Mesenchymal stem cell (in vitro differentiated cells and primary cell): Measurements from ENCODE around the gene PARD3.

Experiments
- DNase-seq: peaks from one replicate; pipeline ENCODE4 v3.0.0-alpha.2; 2013
- H2AFZ ChIP-seq: one replicate; pipeline ENCODE4 v1.6.1; 2013; ENCODE audit warnings: low read depth, mild to moderate bottlenecking, control low read depth, inconsistent platforms, low read length, moderate library complexity
- H2AK5ac ChIP-seq: 2 replicates; pipeline ENCODE4 v1.6.1; 2013; ENCODE audit warnings: low read length, moderate library complexity, mild to moderate bottlenecking, inconsistent platforms; ENCODE audit not compliant: severe bottlenecking
- H2BK120ac ChIP-seq: one replicate; pipeline ENCODE4 v1.6.1; 2013; ENCODE audit warnings: low read depth, mild to moderate bottlenecking, inconsistent platforms, low read length, moderate library complexity
- H2BK12ac ChIP-seq, 2 experiments: one replicate each; pipeline ENCODE4 v1.6.1; 2013; ENCODE audit warnings: inconsistent platforms in 2 of 2, low read length in 2 of 2, mild to moderate bottlenecking in 2 of 2, moderate library complexity in 2 of 2, control low read depth in 1 of 2
- H2BK15ac ChIP-seq: one replicate; pipeline ENCODE4 v1.6.1; 2013; ENCODE audit warnings: mild to moderate bottlenecking, low read depth, inconsistent platforms; ENCODE audit not compliant: poor library complexity, severe bottlenecking
- H2BK5ac ChIP-seq: 2 replicates; pipeline ENCODE4 v1.6.1; 2013; ENCODE audit warnings: low read depth, mild to moderate bottlenecking, low read length, control low read depth, inconsistent platforms; ENCODE audit not compliant: poor library complexity, severe bottlenecking
- H3K14ac ChIP-seq, 2 experiments: one replicate each; pipeline ENCODE4 v1.6.1; 2013; ENCODE audit warnings: inconsistent platforms in 2 of 2, low read length in 2 of 2, control low read depth in 1 of 2, mild to moderate bottlenecking in 1 of 2, moderate library complexity in 1 of 2
- H3K18ac ChIP-seq, 2 experiments: one replicate each; pipeline ENCODE4 v1.6.1; 2013; ENCODE audit warnings: inconsistent platforms in 2 of 2, low read length in 2 of 2, control low read depth in 1 of 2, low read depth in 1 of 2, mild to moderate bottlenecking in 1 of 2
- H3K23ac ChIP-seq, 2 experiments: one replicate each; pipeline ENCODE4 v1.6.1; 2013; ENCODE audit warnings: inconsistent platforms in 2 of 2, low read length in 2 of 2, mild to moderate bottlenecking in 2 of 2, moderate library complexity in 2 of 2, control low read depth in 1 of 2
- H3K27ac ChIP-seq: 2 replicates; pipeline ENCODE4 v1.5.1; 2013; ENCODE audit warnings: mild to moderate bottlenecking, moderate library complexity, low read length, control low read depth, inconsistent platforms; ENCODE audit not compliant: poor library complexity, severe bottlenecking
- H3K27me3 ChIP-seq, 2 experiments: 2 replicates each; pipeline versions ENCODE4 v1.6.1 to v1.7.0; 2013; ENCODE audit warnings: low read length in 2 of 2, mild to moderate bottlenecking in 2 of 2, moderate library complexity in 2 of 2, control low read depth in 1 of 2, inconsistent platforms in 1 of 2; ENCODE audit not compliant: control insufficient read depth in 1 of 2, insufficient read depth in 1 of 2
- H3K36me3 ChIP-seq, 2 experiments: 2 replicates each; pipeline versions ENCODE4 v1.6.1 to v1.7.0; 2013; ENCODE audit warnings: low read length in 2 of 2, control low read depth in 1 of 2, inconsistent platforms in 1 of 2, low read depth in 1 of 2, mild to moderate bottlenecking in 1 of 2; ENCODE audit not compliant: insufficient read depth in 2 of 2, control insufficient read depth in 1 of 2
- H3K4ac ChIP-seq, 2 experiments: one replicate each; pipeline ENCODE4 v1.6.1; 2013; ENCODE audit warnings: inconsistent platforms in 2 of 2, low read length in 2 of 2, mild to moderate bottlenecking in 2 of 2, moderate library complexity in 2 of 2, control low read depth in 1 of 2, low read depth in 1 of 2
- H3K4me1 ChIP-seq: 2 replicates; pipeline ENCODE4 v1.6.1; 2013; ENCODE audit warnings: low read depth, low read length, control low read depth; ENCODE audit not compliant: control insufficient read depth, insufficient read depth
- H3K4me2 ChIP-seq: 2 replicates; pipeline ENCODE4 v1.6.1; 2013; ENCODE audit warnings: low read length, mild to moderate bottlenecking, inconsistent platforms; ENCODE audit not compliant: poor library complexity, severe bottlenecking
- H3K4me3 ChIP-seq, 2 experiments: 2 replicates each; pipeline versions ENCODE4 v1.5.1 to v1.7.0; 2013; ENCODE audit warnings: low read length in 2 of 2, mild to moderate bottlenecking in 2 of 2, control low read depth in 1 of 2, low read depth in 1 of 2; ENCODE audit not compliant: insufficient read depth in 1 of 2
- H3K79me1 ChIP-seq: replicated peaks from 2 replicates; pipeline ENCODE4 v1.6.1; 2013; ENCODE audit warnings: mild to moderate bottlenecking, control low read depth, low read length, inconsistent platforms; ENCODE audit not compliant: poor library complexity, severe bottlenecking
- H3K9ac ChIP-seq: 2 replicates; pipeline ENCODE4 v1.7.0; 2013; ENCODE audit warnings: mild to moderate bottlenecking, low read length, moderate library complexity
- H3K9me3 ChIP-seq: 2 replicates; pipeline ENCODE4 v1.7.0; 2013; ENCODE audit warnings: mild to moderate bottlenecking, low read length; ENCODE audit not compliant: control insufficient read depth
- H4K8ac ChIP-seq: one replicate; pipeline ENCODE4 v1.6.1; 2013; ENCODE audit warnings: inconsistent platforms, mild to moderate bottlenecking, low read length, moderate library complexity
- H4K91ac ChIP-seq: one replicate; pipeline ENCODE4 v1.6.1; 2013; ENCODE audit warnings: mild to moderate bottlenecking, low read length, inconsistent platforms
- WGBS: methylation state at CpG from one replicate; pipeline ENCODE4 v1.1.7; 2013; ENCODE audit warnings: mixed read lengths; 5-methylcytosine and 5-hydroxymethylcytosine counted together

Gene PARD3

DNA sequence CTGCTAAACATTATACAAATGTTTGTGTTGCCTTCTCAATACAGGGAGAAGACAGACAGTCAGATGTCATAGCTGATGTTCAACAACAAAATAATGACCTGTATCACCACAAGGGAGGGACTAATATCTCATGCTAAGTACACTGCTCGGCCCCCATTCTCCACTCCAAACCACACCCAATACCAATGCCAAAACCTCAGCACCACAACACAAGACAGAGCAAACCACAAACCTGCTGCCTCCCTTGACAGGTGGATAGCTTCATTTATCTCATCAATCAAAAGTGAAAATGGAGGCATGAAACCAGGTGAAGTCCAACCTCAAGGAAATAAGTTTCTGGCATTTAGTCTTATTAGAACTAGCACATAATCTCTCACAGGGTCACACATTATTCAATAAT is 109.5 kb downstream of the PARD3 start:
- no peak overlapping the region for H2BK15ac ChIP-seq
- no peaks in the 10 kb centered on the region for H3K27me3 ChIP-seq
- H2BK5ac ChIP-seq: no peak overlapping the region
- peak overlapping the region in 1 of 2 experiments; percentile 13 for H3K4ac ChIP-seq
- peaks cover 4% of the 10 kb centered on the region for H3K79me1 ChIP-seq
- H3K23ac ChIP-seq: no peak overlapping the region
- no peak overlapping the region for H3K27ac ChIP-seq
- no peaks in the 10 kb centered on the region for H3K9me3 ChIP-seq
- no peak overlapping the region for H3K18ac ChIP-seq
- no peak for DNase-seq
- H2AK5ac ChIP-seq: no peak overlapping the region
- H3K4me1 ChIP-seq: peaks cover 27% of the 10 kb centered on the region
- peak overlapping the region; percentile 19 for H4K8ac ChIP-seq
- no peak overlapping the region for H2AFZ ChIP-seq
- H2BK120ac ChIP-seq: no peak overlapping the region
- H3K9ac ChIP-seq: no peak overlapping the region
- no peak overlapping the region for H3K4me2 ChIP-seq
- no peak overlapping the region for H2BK12ac ChIP-seq
- no peak overlapping the region for H4K91ac ChIP-seq
- H3K36me3 ChIP-seq: no peaks in the 10 kb centered on the region
- H3K14ac ChIP-seq: no peak overlapping the region
- no peak overlapping the region for H3K4me3 ChIP-seq
- WGBS: 68% methylated on average over 1 of the region's 1 CpG

DNA sequence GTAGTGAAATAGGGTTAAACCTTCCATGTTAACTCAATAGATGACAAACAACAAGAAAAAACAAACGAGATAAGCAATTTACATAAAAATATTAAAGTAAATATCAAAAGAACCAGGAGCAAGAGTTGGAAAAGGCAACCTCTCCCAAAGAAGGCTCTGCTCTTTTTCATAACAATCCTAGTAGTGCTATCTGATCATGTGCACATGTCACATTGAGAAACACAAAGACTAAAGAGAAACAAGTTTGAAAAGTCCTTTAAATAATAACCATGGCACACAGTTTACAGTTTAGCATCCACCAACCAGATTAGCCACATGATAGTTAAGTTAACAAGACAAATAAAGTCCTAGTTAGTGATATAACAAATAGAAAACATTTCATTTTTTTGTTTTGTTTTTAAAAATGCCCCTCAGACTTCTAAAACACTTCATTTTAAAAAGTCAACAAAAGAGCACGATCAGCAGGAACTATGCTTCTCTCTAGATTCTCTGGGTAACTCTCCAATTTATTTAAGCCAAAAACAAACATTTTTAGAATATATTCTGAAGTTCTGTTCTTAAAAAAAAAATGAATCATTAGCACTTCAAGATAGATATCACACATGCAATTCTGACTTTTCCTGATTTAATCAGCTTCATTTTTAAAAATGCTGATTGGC is 110.4 kb downstream of the PARD3 start:
- Histone ChIP-seq H2BK12ac (no peak overlapping the region), H3K9ac (peak overlapping the region; percentile 11), H3K4me1 (peaks cover 27% of the 10 kb centered on the region), H4K8ac (no peak overlapping the region), H3K4me2 (no peak overlapping the region), H2AFZ (no peak overlapping the region), H3K27ac (no peak overlapping the region), H3K79me1 (peaks cover 4% of the 10 kb centered on the region), H3K4me3 (peak overlapping the region in 1 of 2 experiments; percentile 40), H3K14ac (no peak overlapping the region), H2BK15ac (no peak overlapping the region), H3K18ac (no peak overlapping the region), H2BK120ac (no peak overlapping the region), H3K9me3 (no peaks in the 10 kb centered on the region), H2BK5ac (no peak overlapping the region), H3K4ac (no peak overlapping the region), H2AK5ac (peak overlapping the region; percentile 94), H3K23ac (no peak overlapping the region), H3K36me3 (no peaks in the 10 kb centered on the region), H4K91ac (no peak overlapping the region), H3K27me3 (no peaks in the 10 kb centered on the region)
- DNase-seq: no peak
- WGBS: 100% methylated on average over 1 of the region's 2 CpGs

DNA sequence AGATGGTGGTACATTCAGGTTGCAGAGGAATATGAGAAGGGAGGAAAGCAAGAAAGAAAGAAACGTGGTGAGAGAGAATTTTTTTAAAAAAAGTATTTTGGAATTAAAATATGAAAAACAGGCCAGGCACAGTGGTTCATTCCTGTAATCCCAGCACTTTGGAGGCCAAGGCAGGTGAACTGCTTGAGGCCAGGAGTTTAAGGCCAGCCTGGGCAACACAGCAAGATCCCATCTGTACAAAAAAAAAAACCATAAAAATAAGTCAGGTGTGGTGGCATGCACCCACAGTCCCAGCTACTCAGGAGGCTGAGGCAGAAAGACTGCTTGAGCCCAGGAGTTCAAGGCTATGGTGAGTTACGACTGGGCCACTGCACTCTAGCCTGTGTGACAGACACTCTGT is 112.1 kb downstream of the PARD3 start:
- Histone ChIP-seq H3K4me1 (peaks cover 30% of the 10 kb centered on the region), H3K9me3 (no peaks in the 10 kb centered on the region), H2BK12ac (no peak overlapping the region), H2BK15ac (no peak overlapping the region), H3K27ac (peak overlapping the region; percentile 69), H4K8ac (no peak overlapping the region), H3K4me2 (no peak overlapping the region), H2BK5ac (no peak overlapping the region), H3K14ac (no peak overlapping the region), H2AFZ (no peak overlapping the region), H3K9ac (no peak overlapping the region), H3K79me1 (peaks cover 1% of the 10 kb centered on the region), H3K4me3 (no peak overlapping the region), H2BK120ac (no peak overlapping the region), H3K23ac (no peak overlapping the region), H3K27me3 (no peaks in the 10 kb centered on the region), H4K91ac (no peak overlapping the region), H3K18ac (peak overlapping the region in 1 of 2 experiments; percentile 11), H2AK5ac (peak overlapping the region; percentile 90), H3K4ac (no peak overlapping the region), H3K36me3 (no peaks in the 10 kb centered on the region)
- WGBS: 71% methylated on average over 1 of the region's 2 CpGs
- no peak for DNase-seq

DNA sequence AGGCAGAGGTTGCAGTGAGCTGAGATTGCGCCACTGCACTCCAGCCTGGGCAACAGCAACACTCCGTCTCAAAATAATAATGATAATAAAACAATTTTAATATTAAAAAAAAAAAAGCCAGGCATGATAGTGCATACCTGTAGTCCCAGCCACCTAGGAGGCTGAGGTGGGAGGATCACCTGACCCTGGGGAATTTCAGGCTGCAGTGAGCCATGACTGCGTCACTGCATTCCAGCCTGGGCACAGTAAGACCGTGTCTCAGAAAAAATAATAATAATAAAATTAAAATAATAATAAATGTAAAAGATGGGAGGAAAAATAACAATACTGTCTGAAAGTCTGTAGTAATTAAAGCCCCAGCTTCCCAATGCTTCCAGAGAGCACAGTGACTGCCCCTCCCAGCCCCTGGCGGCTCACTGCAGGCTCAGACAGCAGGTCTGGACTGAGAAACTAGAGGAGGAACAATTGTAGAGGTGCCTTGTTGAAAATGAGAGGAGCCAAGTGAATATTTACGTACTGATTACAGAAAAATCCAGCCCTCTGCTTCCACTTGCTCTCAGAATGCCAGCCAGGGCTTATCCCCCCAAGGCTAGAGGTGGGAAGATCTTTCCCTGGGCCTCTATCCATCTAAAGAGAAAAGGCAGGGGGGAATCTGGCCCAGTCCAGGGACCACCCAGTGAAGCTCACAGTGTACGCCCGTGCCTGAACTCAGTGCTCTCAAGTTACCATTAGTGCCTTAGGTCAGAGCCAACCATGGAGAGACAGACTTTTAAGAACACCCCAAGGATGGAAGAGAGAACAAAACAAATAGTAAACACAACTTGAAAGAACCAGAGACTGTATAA is 112.8 kb downstream of the PARD3 start:
- no peak overlapping the region for H3K14ac ChIP-seq
- no peaks in the 10 kb centered on the region for H3K27me3 ChIP-seq
- peak overlapping the region; percentile 69 for H3K27ac ChIP-seq
- H3K18ac ChIP-seq: peak overlapping the region; percentile 8 to 34
- peaks cover 1% of the 10 kb centered on the region for H3K79me1 ChIP-seq
- DNase-seq: no peak
- H4K8ac ChIP-seq: no peak overlapping the region
- H2BK120ac ChIP-seq: no peak overlapping the region
- peak overlapping the region; percentile 21 for H2BK5ac ChIP-seq
- no peak overlapping the region for H3K4me3 ChIP-seq
- WGBS: 91% methylated on average over 3 of the region's 8 CpGs
- peak overlapping the region; percentile 87 for H2AK5ac ChIP-seq
- H3K9ac ChIP-seq: no peak overlapping the region
- H2BK15ac ChIP-seq: peak overlapping the region; percentile 44
- H2BK12ac ChIP-seq: peak overlapping the region in 1 of 2 experiments; percentile 21
- H3K23ac ChIP-seq: no peak overlapping the region
- peaks cover 29% of the 10 kb centered on the region for H3K4me1 ChIP-seq
- no peak overlapping the region for H2AFZ ChIP-seq
- H3K4ac ChIP-seq: peak overlapping the region in 1 of 2 experiments; percentile 17
- H3K9me3 ChIP-seq: no peaks in the 10 kb centered on the region
- no peak overlapping the region for H3K4me2 ChIP-seq
- no peaks in the 10 kb centered on the region for H3K36me3 ChIP-seq
- no peak overlapping the region for H4K91ac ChIP-seq
